IMR-90 (cell line): ENCODE data around the gene GPR89B.
"Not testable (repeated sequence)": the region's sequence is repeated elsewhere in the genome, so short reads cannot be mapped to it uniquely, and the experiment has no call there.

Source experiments
- CTCF ChIP-seq: conservative IDR thresholded peaks from 2 replicates; pipeline ENCODE4 v1.5.1; 2012; ENCODE audit warnings: mild to moderate bottlenecking, low read depth, low read length, improper control_type of control experiment
- MXI1 ChIP-seq: IDR thresholded peaks from 2 replicates; pipeline ENCODE4 v1.6.1; 2012; ENCODE audit warnings: low read depth, mild to moderate bottlenecking, low read length, moderate library complexity, borderline replicate concordance
- POLR2A ChIP-seq: IDR thresholded peaks from 2 replicates; pipeline ENCODE4 v1.6.1; 2012; ENCODE audit warnings: mild to moderate bottlenecking, low read depth, low read length
- RFX5 ChIP-seq: IDR thresholded peaks from 2 replicates; pipeline ENCODE4 v1.8.0; 2012; ENCODE audit warnings: low read depth, mild to moderate bottlenecking, low read length, moderate library complexity
- TF ChIP-seq, protein P1 (sequence below): fragments of 150-350 bp; IDR thresholded peaks from 2 replicates; pipeline ENCODE4 v1.6.1; 2017; ENCODE audit warnings: mild to moderate bottlenecking, antibody characterized with exemption, low read length, low read depth

- TF ChIP-seq POLR2A, CTCF, RFX5, MXI1: not testable (repeated sequence)
- TF ChIP-seq, protein P1, sequence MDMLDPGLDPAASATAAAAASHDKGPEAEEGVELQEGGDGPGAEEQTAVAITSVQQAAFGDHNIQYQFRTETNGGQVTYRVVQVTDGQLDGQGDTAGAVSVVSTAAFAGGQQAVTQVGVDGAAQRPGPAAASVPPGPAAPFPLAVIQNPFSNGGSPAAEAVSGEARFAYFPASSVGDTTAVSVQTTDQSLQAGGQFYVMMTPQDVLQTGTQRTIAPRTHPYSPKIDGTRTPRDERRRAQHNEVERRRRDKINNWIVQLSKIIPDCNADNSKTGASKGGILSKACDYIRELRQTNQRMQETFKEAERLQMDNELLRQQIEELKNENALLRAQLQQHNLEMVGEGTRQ: not testable (repeated sequence)
Measured at GRCh38 chr1:147978896-147979651, 50.9 kb downstream of the GPR89B start.
